Mesodermal cell (in vitro differentiated cells): Measurements from ENCODE around the gene PDE9A.

ENCODE experiments used
- H3K27ac ChIP-seq: 2 replicates; pipeline ENCODE4 v1.7.0; 2013; ENCODE audit warnings: mild to moderate bottlenecking, low read depth, low read length, moderate library complexity; ENCODE audit not compliant: severe bottlenecking
- H3K36me3 ChIP-seq: 2 replicates; pipeline ENCODE4 v1.7.1; 2013; ENCODE audit warnings: mild to moderate bottlenecking, low read length, moderate library complexity; ENCODE audit not compliant: control insufficient read depth, insufficient read depth
- H3K4me1 ChIP-seq: one replicate; pipeline ENCODE4 v1.7.1; 2013; ENCODE audit warnings: mild to moderate bottlenecking, low read length; ENCODE audit not compliant: insufficient read depth, control insufficient read depth, poor library complexity, severe bottlenecking
- H3K4me3 ChIP-seq: 2 replicates; pipeline ENCODE4 v1.7.0; 2013; ENCODE audit warnings: low read length, control low read depth, mild to moderate bottlenecking; ENCODE audit not compliant: insufficient read depth, poor library complexity, severe bottlenecking; ENCODE audit errors: extremely low read depth
- H3K9me3 ChIP-seq: 2 replicates; pipeline ENCODE4 v1.7.1; 2013; ENCODE audit warnings: mild to moderate bottlenecking, low read length, moderate library complexity; ENCODE audit not compliant: control insufficient read depth
- WGBS, 2 experiments: methylation state at CpG; one replicate each; pipeline ENCODE4 v1.1.5; 2013; ENCODE audit warnings: missing lambda C conversion rate in 2 of 2; ENCODE audit not compliant: insufficient coverage in 2 of 2; 5-methylcytosine and 5-hydroxymethylcytosine counted together

PDE9A gene

GRCh38 chr21:42683371-42684108 lies 30.1 kb downstream of the PDE9A start:
- Histone ChIP-seq H3K4me1 (peaks cover 3% of the 10 kb centered on the region), H3K4me3 (no peak overlapping the region), H3K36me3 (peaks cover 13% of the 10 kb centered on the region), H3K27ac (no peak overlapping the region), H3K9me3 (no peaks in the 10 kb centered on the region)
- 86 to 92% methylated on average over 15 to 18 of the region's 19 CpGs for WGBS, 2 experiments

- no peak overlapping the region for H3K4me3 ChIP-seq
- peaks cover 20% of the 10 kb centered on the region for H3K36me3 ChIP-seq
- no peaks in the 10 kb centered on the region for H3K9me3 ChIP-seq
- no peak overlapping the region for H3K27ac ChIP-seq
- peaks cover 2% of the 10 kb centered on the region for H3K4me1 ChIP-seq
- 95% methylated on average over 18 to 19 of the region's 22 CpGs for WGBS, 2 experiments
These were observed 30.9 kb downstream of the PDE9A start for GRCh38 chr21:42684109-42684916.

DNA sequence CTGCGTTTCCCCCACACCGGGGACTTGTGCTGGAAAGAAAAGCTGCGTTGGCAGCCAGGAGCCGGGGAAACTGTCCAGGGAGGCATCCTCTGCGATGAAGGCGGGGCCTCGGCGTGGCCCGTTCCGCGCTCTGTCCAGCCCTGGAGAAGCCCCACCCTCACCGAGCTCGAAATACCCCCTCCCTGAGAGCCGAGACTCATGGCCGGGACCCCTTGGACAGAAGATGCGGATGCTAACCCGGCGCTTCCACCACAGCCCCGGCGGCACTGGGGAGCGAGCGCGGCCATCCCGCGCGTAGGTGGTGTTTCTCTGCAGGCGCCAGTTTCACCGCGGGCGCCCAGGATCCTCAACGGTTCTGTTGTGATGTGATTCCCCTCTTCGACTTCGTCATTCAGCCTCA lies 31.6 kb downstream of the PDE9A start:
- Histone ChIP-seq H3K36me3 (peaks cover 26% of the 10 kb centered on the region), H3K4me1 (no peaks in the 10 kb centered on the region), H3K4me3 (no peak overlapping the region), H3K9me3 (no peaks in the 10 kb centered on the region), H3K27ac (no peak overlapping the region)
- WGBS, 2 experiments: 95 to 96% methylated on average over 20 to 31 of the region's 33 CpGs

- H3K9me3 ChIP-seq: no peaks in the 10 kb centered on the region
- H3K36me3 ChIP-seq: peaks cover 29% of the 10 kb centered on the region
- WGBS, 2 experiments: 97 to 98% methylated on average over 39 to 41 of the region's 41 CpGs
These were observed 32.6 kb downstream of the PDE9A start for GRCh38 chr21:42685954-42686500.

GRCh38 chr21:42687796-42688195 lies 34.4 kb downstream of the PDE9A start:
- WGBS, 2 experiments: 97 to 99% methylated on average over 18 of the region's 18 CpGs
- no peaks in the 10 kb centered on the region for H3K4me1 ChIP-seq
- no peaks in the 10 kb centered on the region for H3K9me3 ChIP-seq
- H3K4me3 ChIP-seq: no peak overlapping the region
- no peak overlapping the region for H3K27ac ChIP-seq
- H3K36me3 ChIP-seq: peaks cover 35% of the 10 kb centered on the region

More at GRCh38 chr21:42685954-42686500, 32.6 kb downstream of the PDE9A start:
- H3K27ac ChIP-seq: no peak overlapping the region
- H3K4me1 ChIP-seq: no peaks in the 10 kb centered on the region
- H3K4me3 ChIP-seq: no peak overlapping the region

GRCh38 chr21:42688226-42688840 lies 34.9 kb downstream of the PDE9A start:
- Histone ChIP-seq H3K36me3 (peaks cover 35% of the 10 kb centered on the region), H3K9me3 (no peaks in the 10 kb centered on the region), H3K4me1 (no peaks in the 10 kb centered on the region), H3K27ac (no peak overlapping the region), H3K4me3 (no peak overlapping the region)
- WGBS, 2 experiments: 97% methylated on average over 16 of the region's 16 CpGs

DNA sequence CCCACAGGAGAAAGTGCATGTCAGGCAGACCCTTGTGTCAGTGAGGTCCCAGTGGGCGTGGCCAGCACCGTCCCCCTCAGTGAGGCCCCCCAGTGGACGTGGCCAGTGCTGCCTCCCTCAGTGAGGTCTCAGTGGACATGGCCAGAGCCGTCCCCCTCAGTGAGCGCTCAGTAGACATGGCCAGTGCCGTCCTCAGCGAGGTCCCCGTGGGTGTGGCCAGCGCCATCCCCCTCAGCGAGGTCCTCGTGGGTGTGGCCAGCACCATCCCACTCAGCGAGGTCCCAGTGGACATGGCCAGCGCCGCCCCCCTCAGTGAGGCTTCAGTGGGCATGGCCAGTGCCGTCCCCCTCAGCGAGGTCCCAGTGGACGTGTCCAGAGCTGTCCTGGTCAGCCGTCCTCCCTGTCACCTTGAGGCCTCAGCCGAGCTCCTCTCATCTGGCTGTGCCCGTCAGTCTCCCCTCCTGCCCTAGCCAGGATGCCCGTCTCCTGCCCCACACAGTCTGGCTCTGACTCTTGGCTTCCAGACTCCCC lies 35.5 kb downstream of the PDE9A start:
- Histone ChIP-seq H3K27ac (no peak overlapping the region), H3K36me3 (peaks cover 35% of the 10 kb centered on the region), H3K4me1 (no peaks in the 10 kb centered on the region), H3K4me3 (no peak overlapping the region), H3K9me3 (no peaks in the 10 kb centered on the region)
- 93 to 94% methylated on average over 21 of the region's 21 CpGs for WGBS, 2 experiments

GRCh38 chr21:42690586-42690985 lies 37.2 kb downstream of the PDE9A start:
- WGBS, 2 experiments: 85 to 88% methylated on average over 5 to 6 of the region's 6 CpGs
- Histone ChIP-seq H3K4me3 (no peak overlapping the region), H3K27ac (no peak overlapping the region), H3K36me3 (peaks cover 40% of the 10 kb centered on the region), H3K4me1 (no peaks in the 10 kb centered on the region), H3K9me3 (no peaks in the 10 kb centered on the region)

GRCh38 chr21:42691901-42692559 lies 38.6 kb downstream of the PDE9A start:
- Histone ChIP-seq H3K4me1 (peaks cover 2% of the 10 kb centered on the region), H3K27ac (no peak overlapping the region), H3K36me3 (peaks cover 43% of the 10 kb centered on the region), H3K4me3 (no peak overlapping the region), H3K9me3 (no peaks in the 10 kb centered on the region)
- 87 to 92% methylated on average over 9 to 18 of the region's 19 CpGs for WGBS, 2 experiments

DNA sequence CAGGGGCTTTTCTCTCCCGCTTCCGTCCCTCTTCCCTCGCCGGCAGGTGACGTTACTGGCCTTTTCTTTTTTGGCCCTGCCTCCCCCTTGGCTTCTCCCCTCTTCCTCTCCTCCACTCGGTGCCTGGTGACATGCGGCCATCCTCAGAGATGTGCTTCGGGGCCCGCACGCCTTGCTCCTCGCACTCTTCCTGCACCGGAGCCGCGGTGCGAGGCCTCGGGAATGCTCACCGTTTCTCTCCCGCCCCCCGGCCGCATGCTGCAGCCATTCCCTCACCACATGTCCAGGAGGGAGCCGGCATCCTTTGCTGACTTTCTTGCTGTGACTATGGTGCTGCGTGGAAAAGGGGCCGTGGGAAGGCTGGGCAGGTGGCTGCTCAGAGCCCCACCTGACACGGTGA lies 39.3 kb downstream of the PDE9A start:
- peaks cover 2% of the 10 kb centered on the region for H3K4me1 ChIP-seq
- peaks cover 43% of the 10 kb centered on the region for H3K36me3 ChIP-seq
- no peak overlapping the region for H3K27ac ChIP-seq
- no peaks in the 10 kb centered on the region for H3K9me3 ChIP-seq
- 96 to 99% methylated on average over 12 to 23 of the region's 24 CpGs for whole genome bisulfite sequencing, 2 experiments
- no peak overlapping the region for H3K4me3 ChIP-seq
